GM19043 (cell line): ENCODE measurements around the gene SMC2.
A peak's percentile ranks its signal among the peaks of the same experiment; 100 is the strongest.

Experiments
- ATAC-seq: cut with Tn5 transposase; IDR thresholded peaks from one replicate; pipeline ENCODE4 v1.9.1; 2021; ENCODE audit warnings: low read depth; ENCODE audit not compliant: unreplicated experiment

The SMC2 gene

DNA sequence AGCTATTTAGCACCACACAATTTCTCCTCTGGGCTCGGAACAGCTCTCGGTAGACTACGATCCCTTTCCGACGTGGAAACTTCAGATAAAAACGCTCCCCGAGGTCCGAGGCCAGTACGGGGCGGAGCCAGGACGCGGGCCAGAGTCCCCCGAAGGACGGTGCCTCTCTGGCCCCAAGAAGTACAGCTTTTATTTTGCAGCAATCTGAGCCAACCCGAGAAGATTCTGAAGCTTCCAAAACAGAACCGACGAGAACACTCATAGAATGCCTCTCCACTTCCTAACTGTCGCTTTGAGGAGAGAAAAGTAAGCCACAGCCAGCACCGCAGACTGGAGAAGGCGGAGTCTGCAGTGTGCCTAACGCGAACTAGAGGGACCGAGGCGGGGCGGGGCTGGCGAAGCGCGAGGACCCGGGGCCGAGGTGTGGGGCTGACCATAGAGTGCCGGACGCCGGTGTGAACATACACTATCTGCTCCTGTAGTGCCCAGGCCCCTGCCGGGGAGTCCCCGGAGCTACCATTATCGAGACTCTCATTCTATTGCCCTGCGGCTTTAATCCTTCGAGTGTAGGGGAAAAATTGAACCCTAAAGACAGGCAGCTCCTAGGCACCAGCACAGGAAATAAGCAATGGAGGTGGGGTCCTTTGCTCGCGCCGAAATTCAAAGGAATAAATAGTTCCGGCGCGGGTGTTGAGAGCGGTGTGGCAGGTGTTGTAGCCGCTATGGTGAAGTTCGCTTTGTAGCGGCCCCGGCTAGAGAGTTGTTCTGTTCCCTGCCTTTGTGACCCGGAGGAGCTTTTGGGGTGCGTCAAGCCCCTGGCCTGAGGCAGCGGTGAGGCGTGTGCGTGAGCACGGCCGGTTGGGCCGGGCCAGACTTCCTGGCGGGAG is at the start of gene SMC2:
TSS of gene SMC2 (plus strand) at position 663 of the 887 bp plus-strand sequence. CDS start 1,076 bp downstream, outside the sequence.
- peak; percentile 84 for ATAC-seq

DNA sequence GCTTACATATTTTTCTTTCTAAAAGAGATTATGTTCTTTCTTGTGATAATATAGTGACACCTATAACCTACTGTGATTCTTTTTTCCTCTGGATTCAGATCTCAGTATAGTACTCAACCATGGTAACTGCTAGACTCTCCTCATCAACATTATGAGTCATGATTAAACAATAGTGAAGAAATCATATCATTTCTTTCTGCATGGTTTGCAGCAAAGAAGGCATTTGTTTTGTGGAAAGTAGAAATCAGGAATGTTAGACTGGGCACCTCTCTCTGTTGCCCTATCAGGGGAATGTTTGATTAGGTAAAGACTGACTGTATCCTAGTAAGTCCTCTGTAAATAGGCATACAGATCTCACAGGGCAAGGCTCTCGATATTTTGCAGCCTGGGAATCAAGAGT is 25.6 kb upstream of the SMC2 start:
- ATAC-seq = no peak

DNA sequence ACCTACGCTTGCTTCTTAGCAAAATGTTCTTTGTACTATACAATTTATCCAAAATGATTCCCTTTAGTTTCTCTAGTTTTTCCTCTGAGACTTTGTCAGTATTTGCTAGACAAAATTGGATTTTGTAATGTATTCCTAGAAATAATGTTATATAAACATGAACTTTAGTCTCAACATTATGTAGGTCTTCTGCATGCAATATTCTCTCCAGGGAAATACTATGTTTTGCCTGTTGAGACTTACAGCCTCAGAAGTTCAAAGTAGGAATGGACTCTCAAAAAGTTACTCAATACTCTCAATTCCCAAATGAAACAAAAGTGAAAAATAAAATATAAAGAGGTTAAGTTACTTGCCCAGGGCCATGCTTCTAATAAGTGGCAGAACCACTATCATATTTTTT is 24.8 kb upstream of the SMC2 start:
- no peak for ATAC-seq

DNA sequence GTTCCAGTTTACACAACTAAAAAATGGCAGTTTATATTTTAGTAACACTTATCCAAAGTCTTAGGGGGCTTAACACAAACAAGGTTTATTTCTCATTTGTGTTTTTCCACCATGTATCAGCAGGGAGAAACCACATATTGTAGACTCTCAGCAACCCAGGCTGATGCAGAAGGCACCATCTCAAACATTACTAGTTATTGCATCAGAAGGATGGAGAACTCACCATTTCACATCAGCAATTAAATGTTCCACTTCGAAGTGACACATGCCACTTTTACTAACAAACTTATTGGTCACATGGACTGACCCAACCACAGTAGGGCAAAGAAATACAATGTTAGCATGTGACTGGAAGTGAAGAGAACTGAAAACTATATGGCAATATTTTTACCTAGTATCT is 22.5 kb upstream of the SMC2 start:
- ATAC-seq = no peak

DNA sequence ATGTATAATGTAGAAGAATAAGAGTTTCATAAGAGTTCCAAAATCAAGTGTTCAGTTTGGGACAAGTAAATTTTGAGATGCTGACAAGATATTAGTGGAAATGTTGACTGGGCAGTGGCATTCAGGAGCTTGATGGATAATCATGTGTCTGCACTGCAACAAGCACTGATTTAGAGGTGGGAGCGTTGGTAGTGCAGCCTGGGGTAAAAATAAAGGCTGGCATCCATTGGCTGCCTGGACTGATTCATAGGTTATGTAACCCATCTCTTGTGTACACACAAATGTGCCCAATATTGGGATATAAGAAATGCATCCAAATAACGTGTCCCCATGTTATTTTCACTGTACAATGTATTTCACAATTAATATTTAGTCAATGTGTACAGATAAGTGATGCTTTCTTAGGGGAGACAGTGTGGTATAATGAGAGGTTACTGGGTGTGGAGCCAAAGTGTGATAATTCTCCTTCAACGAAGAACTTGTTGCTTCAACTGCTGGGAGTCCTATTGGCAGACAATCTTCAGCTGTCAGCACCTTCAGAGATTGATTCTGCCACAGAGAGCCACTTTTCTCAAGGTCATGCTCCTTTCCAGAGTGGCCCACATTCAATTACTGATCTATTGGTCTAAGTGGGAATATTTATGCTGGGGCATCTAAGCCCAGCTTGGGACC is 20.9 kb upstream of the SMC2 start:
- no peak for ATAC-seq

DNA sequence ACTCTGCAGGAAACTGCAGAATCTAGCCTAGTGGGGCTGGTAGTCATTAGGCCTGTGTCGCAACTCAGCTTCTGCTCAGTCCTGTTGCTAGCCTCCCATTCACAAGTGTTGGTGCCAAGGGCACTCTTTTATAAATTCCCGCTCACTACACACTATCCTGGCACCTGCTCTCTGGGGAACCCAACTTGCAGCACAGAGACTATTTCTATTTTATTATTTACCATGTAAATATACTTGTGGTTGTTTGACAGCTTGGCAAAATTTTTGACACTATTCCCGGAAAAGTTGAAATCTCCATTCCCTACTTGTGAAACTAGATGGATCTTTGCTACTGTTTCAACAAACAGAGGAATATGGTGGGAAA is 20.4 kb upstream of the SMC2 start:
- no peak for ATAC-seq

DNA sequence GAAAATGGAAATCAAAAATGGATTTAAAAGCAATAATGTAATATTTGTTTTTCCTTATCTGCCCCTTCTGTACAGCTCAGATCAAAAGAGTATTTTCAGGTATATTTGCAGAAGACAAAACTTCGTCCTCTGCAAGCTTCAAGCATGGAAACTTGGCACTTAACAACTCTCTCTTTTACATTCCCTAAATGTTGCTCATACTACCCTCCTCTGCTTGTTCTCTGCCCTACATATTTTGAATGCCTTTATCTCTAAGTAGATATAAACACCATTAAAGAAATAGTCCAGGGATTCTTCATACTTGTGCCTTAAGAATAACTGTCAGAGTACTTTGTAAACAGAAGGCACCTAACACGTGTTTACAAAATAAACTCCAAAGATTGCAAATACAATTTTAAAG is 19.2 kb upstream of the SMC2 start:
- no peak for ATAC-seq

DNA sequence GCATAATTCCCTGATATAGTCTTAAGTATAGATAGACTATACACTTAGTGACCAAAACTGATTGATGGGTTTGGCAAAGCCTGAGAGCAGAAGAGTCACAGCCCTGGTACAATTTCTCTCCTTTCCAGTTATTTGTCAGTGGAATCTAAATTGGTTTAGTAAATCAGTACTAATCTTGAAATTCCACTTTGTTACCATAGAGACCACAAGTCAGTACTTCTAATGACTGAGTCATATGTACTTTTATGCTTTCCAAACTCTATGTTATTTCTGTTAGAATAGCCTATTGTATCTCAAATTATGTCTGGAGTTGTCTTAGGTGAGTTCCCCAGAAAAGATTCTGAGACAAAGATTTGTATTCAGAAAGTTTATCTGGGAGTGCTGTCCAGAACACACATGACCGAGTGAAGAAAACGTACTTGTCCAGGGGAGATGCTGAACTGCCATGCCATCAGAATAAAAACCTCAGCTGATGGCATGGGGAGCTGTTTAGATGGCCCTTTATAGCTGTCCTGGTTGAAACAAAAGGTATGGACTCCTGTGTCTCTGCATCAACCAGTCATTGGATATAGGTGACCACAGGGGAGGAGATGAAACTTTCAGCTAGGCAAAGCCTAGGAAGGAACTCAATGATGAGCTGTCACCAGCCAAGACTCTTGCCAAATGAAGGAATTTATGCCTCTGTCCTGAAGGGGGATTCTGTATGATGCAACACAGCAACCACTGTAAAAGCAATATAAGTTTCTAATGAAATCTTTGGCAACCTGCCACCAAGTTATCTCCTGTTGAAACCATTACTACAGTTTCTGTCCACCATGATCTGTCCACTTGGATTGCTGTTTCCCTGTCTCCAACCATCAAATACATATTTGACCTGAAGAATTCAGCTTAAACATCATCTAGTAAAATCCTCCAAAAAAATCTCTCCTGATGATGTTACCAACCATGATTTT is 18.0 kb upstream of the SMC2 start:
- ATAC-seq = no peak

DNA sequence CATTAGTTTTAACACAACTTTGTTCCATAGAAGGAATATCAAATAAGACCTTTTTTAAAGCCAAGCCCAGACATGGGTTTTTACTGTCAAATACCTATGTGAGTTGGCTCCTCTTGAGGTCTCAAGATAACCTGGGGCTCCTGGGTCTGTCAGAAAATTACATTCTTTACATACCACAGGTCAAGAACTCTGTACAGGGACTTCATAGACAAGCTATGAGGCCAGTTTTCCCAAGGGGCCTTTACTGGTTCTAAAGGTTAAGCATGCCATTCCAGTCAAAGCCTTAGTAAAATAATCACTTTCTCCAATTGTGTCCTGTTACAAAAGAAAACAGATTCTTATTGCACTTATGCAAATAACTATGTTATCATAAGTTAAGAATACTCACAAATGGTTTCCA is 15.5 kb upstream of the SMC2 start:
- ATAC-seq = no peak

DNA sequence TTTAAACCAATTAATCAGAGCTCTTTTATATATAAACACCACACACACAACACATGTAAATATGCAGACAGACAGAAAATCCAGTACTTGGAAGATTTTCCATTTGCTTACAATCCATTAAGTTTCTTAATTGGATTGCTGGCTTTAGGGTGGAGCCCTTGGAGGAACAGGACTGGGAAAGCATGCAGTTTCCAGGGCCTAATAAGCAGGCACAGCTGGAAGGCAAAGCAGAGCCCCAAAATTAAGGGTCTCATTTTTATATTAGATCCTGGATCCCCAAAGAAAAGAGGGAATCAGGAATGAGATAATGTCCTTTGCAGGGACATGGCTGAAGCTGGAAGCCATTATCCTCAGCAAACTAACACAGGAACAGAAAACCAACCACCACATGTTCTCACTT is 13.1 kb upstream of the SMC2 start:
- ATAC-seq = no peak

DNA sequence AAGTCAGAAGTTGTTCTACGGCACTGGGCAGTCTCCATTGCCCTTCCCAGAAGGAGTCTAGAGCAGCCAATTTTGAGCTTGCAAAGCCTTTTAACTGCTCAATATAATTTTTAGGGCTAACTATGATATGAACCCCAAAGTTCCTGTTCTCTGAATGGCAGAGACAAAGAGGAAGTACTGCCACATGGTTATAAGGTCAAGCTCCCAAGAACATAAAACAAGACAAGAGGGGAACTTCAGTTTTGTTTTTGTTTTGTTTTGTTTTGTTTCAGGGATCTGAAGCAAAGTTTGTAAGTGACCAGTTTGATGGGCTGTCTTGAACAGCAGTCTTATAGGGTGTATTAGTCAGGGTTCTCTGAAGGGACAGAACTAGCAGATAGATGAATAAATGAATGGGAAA is 11.9 kb upstream of the SMC2 start:
- no peak for ATAC-seq

DNA sequence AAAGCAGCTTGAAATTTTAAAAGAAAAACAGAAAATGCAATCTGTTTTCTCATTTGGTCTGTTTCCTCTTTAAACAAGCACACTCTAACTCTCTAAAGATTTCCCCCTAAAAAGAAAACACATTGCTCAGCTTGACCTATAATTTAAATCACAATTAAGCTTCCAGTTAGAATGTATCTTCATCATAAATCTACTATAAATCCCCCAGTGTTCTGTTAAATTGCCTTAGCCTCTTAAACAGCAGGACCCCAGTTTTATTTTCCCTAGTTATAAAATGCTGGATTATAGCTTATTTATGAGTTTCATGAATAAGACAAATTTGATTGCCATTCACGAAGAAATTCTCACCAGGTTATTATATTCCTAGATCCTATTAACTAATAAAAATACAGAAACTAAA is 8.6 kb upstream of the SMC2 start:
- no peak for ATAC-seq

DNA sequence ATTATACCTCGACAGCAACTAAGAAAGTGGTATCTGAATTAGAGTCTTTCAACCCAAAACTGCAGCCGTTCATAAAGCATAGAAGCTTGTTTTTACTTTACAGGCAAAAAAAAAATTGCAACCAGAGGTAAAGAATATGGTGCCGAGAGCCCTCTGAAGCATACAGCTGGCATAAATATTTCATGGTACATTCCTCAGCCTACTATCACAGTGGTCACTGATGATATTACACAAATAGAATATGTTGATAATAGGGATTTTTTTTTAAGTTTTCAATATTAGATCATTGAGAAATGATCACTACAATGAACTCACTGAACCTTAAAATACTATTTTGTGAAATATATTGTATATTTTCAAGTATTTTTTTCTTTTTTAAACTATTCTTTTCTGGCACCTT is 6.2 kb upstream of the SMC2 start:
- ATAC-seq = no peak

DNA sequence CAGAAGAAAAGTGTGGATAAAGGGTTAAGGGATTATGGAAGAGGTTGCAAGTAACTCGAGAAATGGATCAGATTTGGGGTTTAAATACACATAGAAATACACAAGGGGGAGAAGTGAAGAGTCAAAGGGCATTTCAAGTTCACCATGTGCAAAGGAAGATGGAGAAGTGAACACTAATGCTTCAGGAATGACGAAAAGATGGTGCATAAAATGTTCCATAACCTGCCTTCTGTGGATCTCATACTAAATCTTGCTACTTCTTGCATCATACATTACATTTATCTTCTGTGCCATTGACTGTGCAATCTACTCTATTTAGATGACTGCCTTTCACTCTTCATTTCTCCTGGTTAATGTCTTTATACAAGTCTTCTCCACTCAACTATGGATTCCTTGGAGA is 5.7 kb upstream of the SMC2 start:
- ATAC-seq = no peak

DNA sequence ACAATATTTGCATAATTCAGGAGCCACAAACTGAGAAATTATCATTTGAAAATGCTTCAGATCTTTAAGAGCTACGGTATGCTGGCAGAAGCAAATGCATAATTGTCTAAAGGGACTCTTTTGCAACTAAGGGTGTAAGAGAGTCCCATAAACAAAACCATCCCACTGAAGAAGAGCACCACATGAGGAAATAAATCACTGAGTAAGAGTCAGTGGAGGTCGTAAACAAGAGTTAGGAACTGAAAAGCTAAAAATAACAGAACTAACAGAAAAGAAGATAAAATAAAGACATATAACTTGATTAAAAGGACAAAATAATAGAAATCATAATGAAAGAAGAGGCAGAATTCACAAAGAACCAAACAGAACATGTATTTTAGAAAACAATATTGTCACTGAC is 3.5 kb upstream of the SMC2 start:
- ATAC-seq = no peak

DNA sequence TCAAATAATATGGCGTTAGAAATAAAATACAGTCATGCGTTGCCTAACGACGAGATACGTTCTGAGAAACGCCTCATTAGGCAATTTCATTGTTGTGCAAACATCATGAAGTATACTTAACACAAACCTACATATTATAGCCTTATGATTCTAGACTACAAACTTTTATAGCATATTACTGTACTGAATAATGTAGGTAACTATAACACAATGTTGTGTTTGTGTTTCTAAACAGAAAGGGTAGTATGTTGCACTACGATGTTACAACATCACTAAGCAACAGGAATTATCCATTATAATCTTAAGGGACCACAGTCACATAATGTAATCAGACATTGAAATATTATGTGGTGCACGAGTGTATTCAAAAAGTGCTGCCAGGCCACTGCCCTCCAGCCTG is 3.0 kb upstream of the SMC2 start:
- ATAC-seq = no peak

DNA sequence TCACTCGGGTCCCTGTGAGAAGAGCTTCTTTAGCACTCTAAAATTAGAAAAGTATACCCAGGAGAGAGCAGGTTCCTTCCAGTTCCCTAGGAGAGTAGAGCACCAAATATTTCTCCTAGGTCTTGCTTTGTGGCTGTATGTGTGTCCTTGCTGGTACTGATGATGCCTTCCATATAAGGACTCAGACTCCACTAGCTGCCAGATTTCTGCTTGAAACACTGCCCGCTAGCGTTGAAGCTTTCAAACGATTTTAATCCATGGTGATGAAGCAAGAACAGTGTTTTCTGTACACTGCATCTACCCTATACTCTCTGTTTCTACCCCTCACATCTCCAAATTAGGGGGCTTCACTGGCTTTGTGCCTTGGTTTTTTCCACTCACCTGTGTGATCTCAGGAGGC is 2.4 kb upstream of the SMC2 start:
- no peak for ATAC-seq

DNA sequence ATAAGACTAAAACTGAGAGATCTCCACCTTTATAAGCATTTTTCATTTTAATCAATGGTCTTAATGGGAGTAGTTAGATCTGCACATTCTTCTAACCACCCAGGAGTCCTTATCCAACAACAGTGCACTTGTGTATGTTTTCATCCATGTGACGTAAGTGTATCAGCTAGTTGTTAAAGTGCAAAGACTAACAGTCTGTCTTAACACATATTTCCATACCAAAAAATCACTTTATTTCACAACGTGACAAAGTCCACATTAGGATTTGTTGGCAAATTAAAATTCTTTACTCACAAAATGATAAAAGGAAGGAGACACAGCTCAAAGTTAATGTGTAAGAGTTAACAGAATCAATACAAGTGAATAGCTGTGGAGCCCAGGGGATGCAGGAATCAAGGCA is 1.9 kb upstream of the SMC2 start:
- no peak for ATAC-seq

DNA sequence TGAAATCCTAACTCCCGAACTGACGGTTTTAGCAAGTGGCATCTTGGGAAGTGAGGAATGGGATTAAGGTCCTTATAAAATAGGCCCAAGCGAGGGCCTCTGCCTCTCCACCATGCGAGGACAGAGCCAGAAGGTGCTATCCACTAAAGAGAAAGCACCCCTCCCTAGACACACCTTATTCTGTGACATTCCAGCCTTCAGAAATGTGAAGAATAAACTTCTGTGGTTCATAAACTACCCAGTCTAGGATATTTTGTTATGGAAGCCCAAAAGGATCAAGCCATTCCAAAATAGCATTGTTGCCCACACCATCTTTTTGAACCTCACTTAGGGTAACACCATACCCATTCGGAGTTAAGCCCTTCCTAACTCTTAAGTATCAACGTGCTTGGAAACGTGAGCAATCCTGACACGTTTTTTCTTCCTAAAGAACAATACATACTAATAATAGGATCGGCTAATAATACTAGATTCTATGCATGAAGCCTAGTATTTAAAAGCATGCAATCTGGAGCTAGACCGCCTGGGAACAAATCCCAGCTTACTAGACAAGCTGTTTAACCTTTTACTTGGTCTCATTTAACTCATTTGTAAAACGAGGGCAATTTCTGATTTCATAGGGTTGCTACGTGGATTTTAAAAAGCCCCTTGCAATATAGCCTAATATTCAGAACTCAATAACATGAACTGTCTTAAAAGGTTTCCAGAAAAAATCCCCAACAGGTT is 1.1 kb upstream of the SMC2 start:
- no peak for ATAC-seq

DNA sequence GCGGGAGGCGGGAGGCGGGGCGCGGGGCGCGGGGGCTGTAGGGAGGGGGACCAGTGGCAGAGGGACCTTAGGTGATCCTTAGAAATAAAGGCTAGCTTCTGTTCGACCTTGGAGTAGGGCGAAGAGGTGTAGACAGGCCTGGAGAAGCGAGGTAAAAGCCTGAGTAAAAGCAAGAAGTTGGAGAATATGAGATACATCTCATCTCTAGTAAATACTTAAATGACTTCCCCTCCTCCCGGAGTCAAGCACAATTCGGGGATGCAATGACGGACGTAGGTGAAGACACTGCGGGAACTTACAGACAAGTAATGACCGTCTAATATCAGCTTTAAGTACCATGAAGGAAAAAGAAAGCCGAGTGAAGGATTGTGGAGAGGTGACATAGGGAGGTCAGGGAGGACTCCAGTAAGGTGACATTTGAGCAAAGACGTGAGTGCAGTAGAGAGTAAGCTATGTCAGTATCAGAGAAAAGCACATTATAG is 466 bp downstream of the SMC2 start:
- ATAC-seq = peak; percentile 2
